Measurements from ENCODE around the gene PANX2.
"Not testable (repeated sequence)": the region's sequence is repeated elsewhere in the genome, so short reads cannot be mapped to it uniquely, and the experiment has no call there.

PANX2 gene

GRCh38 chr22:50197856-50198623 lies 27.5 kb downstream of the PANX2 start:
- no peak for DNase-seq (ENCODE audit: low read depth in 2 of 2)

- DNase-seq (ENCODE audit: low read depth in 2 of 2), result no peak
Observed at GRCh38 chr22:50198624-50199017, 28.1 kb downstream of the PANX2 start.

DNA sequence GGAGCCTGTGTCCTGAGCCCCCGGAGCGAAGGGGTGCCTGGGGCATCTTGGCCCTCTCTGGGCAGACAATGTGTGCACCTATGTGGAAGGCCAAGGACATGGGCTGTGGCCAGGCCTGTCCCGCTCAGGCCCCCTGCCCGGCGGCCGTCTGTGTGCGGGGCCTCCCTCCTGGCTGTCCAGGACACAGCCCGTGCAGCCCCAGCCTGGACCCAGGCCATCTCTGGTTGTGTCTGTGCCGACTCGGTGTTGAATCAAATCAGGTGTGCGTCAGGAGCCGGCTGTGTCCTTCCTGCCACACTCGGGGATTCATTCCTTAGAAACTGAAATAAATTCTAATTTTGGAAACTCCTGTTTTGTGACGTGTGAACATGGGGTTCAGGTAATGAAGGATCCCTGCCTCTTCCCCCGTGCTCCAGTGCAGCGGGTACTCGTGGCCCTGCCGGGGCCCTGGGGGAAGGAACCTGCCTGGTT lies 28.8 kb downstream of the PANX2 start:
- no peak for DNase-seq (ENCODE audit: low read depth in 2 of 2)

DNA sequence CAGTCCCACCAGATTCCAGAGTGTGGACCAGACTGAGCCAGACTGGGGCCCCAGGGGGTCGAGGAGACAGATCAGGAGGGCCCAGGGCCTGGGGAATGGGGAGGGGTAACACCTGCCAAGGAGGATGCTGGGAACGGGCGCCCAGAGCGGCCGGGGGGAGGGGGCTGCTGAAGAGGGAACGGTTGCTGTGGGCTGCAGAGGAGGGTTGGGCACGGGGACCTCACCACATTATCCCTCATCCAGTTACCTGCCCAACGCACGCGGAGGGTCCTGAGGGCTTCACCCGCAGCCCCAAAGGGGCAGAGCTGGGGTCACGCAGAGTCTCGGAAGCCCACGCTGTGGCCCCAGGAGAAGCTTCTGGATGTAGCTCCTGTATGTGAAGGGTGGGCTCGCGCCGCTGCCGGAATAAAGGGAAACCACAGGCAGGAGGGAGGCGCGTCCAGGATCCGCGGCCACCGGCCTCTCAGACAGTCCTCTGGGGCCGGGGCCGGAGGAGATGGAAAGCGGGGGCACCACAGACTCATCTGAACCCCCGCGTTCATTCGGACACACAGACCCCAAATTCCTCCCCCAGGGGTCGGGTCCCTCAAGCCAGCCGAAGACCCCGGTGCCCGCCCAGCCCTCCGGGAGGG lies 29.4 kb downstream of the PANX2 start:
- DNase-seq (ENCODE audit: low read depth in 2 of 2), result no peak

- peak; percentile 84 to 89 for DNase-seq (ENCODE audit: low read depth in 2 of 2)
Observed at GRCh38 chr22:50200461-50201190, 30.1 kb downstream of the PANX2 start, which contains the start of gene SELENOO. Gene SELENOO (plus strand): TSS chr22:50201011. CDS start chr22:50201037, 26 bp downstream.

DNA sequence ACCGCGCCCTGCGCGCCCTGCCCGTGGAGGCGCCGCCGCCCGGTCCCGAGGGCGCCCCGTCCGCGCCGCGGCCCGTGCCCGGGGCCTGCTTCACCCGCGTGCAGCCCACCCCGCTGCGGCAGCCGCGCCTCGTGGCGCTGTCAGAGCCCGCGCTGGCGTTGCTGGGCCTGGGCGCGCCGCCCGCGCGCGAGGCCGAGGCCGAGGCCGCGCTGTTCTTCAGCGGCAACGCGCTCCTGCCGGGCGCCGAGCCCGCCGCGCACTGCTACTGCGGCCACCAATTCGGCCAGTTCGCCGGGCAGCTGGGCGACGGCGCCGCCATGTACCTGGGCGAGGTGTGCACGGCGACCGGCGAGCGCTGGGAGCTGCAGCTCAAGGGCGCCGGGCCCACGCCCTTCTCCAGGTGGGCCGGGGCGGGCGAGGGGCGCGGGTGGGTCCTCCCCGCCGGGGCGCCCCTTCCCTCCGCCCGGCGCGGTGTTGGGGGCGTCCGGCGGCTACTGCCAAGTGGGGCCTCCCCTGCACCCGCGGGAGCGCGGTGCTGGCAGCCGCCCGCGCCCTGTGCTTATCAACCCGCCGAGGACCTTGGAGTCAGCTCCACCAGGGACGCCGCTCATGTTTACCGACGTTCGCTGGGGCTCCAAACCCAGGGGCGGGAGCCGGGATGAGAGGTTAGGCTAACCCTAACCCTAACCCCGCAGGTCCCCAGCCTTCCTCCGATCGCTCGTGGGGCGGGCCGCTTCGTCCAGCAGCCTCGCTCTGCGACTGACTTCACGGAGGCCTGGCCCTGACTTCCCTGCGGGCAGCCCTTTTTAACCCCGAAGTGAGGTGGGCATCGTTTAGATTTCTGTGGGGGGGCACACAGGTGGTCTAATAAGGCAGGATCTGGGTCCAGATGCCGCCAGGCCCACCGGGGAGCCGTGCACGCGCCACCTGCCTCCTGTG lies 30.9 kb downstream of the PANX2 start:
- DNase-seq (ENCODE audit: low read depth in 2 of 2), result no peak

- DNase-seq (ENCODE audit: low read depth in 2 of 2), result no peak
Observed at GRCh38 chr22:50202130-50202666, 31.7 kb downstream of the PANX2 start.

- DNase-seq (ENCODE audit: low read depth in 2 of 2), result no peak
Observed at GRCh38 chr22:50203288-50203687, 32.8 kb downstream of the PANX2 start.

DNA sequence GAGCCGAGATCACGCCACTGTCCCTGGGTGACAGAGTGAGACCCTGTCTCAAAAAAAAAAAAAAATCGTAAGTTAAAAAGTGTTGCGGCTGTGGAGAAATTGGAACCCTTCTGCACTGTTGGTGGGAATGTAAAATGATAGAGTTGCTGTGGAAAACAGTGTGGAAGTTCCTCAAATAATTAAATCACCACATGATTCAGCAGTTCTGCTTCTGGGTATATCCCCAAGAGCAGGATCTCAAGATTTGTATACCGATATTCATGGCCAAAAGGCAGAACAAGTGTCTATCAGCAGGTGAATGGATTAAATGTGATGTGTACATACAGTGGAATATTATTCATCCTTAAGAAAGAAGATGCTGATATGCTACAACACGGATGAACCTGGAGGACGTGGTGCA lies 34.0 kb downstream of the PANX2 start:
- DNase-seq (ENCODE audit: low read depth in 2 of 2), result no peak

GRCh38 chr22:50204998-50205397 lies 34.5 kb downstream of the PANX2 start:
- DNase-seq (ENCODE audit: low read depth in 2 of 2), result not testable (repeated sequence)

DNA sequence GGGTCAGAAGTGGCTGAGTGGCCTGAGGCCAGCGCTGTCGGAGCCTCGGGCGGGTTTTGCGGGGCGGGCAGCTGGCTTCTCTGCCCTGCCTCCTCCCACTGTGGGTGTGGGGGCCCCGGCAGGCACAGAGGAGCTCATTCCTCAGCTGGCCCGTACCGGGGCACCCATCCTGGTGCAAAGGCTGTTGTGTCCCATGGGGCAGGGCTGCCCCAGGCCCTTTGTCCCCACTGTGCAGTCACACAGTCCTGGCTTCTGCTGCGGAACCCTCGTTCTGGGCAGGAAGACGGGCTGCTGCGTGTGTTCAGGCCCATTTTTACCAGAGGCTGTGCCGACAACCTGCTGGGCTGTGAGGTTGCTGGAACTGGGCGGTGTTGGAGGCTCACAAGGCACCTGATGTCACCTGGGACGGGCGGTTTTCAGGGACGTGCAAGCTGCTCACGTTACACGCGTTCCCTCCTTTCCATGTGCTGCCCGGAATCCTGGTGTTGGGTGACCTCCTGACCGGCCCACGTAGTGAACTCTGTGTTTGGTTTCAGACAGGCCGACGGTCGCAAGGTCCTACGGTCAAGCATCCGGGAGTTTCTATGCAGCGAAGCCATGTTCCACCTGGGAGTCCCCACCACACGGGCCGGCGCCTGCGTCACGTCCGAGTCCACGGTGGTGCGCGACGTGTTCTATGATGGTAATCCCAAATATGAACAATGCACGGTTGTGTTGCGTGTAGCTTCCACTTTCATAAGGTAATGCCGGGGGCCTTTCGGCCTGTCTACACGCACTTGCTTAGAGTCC lies 35.4 kb downstream of the PANX2 start:
- no peak for DNase-seq (ENCODE audit: low read depth in 2 of 2)

GRCh38 chr22:50206599-50206998 lies 36.1 kb downstream of the PANX2 start:
- DNase-seq (ENCODE audit: low read depth in 2 of 2), result no peak

- no peak for DNase-seq (ENCODE audit: low read depth in 2 of 2)
Observed at GRCh38 chr22:50207383-50208140, 37.0 kb downstream of the PANX2 start.

DNA sequence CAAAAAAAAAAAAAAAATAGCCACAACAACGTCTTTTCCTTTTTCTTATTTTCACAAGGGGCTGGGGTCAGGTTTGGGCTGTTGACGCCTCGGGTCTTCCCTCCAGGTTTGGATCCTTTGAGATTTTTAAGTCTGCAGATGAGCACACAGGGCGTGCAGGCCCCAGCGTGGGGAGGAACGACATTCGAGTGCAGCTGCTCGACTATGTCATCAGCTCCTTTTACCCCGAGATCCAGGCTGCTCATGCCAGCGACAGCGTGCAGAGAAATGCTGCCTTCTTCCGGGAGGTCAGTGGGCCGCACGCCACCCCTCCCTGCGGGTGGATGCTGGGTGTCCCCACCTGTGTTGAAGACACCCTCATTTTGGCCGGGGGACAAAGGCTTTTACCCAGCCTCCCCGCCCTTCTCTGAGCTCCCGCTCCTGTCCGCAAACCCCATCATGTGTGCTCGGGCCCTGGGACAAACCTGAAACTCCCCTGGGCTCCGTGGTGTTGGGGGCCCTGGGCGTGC lies 38.0 kb downstream of the PANX2 start:
- no peak for DNase-seq (ENCODE audit: low read depth in 2 of 2)

- DNase-seq (ENCODE audit: low read depth in 2 of 2), result no peak
Observed at GRCh38 chr22:50208939-50209892, 38.7 kb downstream of the PANX2 start.

GRCh38 chr22:50209893-50210292 lies 39.4 kb downstream of the PANX2 start:
- peak in 1 of 2 experiments; percentile 58 for DNase-seq (ENCODE audit: low read depth in 2 of 2)

DNA sequence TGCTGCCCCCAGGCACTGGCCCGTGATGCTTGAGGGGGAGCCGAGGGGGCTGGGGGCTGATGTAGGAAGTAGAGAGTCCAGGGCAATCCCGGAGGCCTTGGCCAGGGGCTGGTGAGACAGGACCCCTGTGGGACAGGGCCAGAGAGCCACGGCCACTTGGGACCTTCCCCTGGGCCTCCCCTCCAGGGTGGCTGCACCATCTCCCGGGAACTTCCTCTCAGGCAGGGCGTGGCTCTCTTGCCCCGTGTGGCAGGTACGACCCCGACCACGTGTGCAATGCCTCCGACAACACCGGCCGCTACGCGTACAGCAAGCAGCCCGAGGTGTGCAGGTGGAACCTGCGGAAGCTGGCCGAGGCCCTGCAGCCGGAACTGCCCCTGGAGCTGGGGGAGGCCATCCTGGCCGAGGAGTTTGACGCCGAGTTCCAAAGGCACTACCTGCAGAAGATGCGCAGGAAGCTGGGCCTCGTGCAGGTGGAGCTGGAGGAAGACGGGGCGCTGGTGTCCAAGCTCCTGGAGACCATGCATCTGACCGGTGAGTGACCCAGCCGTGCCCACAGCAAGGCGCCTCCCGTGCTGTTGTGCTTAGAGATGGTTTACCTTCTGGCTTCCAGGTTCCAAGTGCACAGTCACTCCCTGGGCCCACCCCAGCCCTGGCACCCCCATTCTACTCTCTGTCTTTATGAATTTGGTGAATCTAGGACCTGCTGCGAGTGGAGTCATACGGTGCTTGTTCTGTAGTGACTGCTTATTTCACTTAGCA lies 40.0 kb downstream of the PANX2 start:
- DNase-seq (ENCODE audit: low read depth in 2 of 2), result no peak

Data from stimulated activated CD4-positive, alpha-beta T cell treated with anti-CD3 and anti-CD28 coated beads, Interleukin-12 subunit alpha, Interleukin-12 subunit beta, amount 100 ng/mL, for 24 hours (primary cell).